ENCODE data around the gene EFEMP2. TPM values are rescaled to one million over a fixed set of nuclear protein-coding genes. Genes with fewer than 3 reads are reported as not detected.

EFEMP2 gene
- total and polyA plus RNA-seq, 10 of the 15 experiments (the other 5 are each of a cell fraction or from before 2014, with no cell fraction given) = 0.24 to 13.2 (median 1.3) TPM; not detected in 1

GRCh38 chr11:65900125-65900898, 27.7 kb upstream of the EFEMP2 start, which contains the start of gene FOSL1 (continued):
- TF ChIP-seq PRDM15 (CRISPR knock-in tag; IDR thresholded peaks at IDR 0.05) (no peak), SRF (IDR thresholded peaks at IDR 0.05; ENCODE audit: low read depth in 2 of 2, low read length in 2 of 2) (peak; percentile 98 to 99), ZNF622 (IDR thresholded peaks at IDR 0.05) (no peak), RELA (IDR thresholded peaks at IDR 0.05; ENCODE audit: borderline replicate concordance, partially characterized antibody) (peak; percentile 27), MLLT1 (IDR thresholded peaks at IDR 0.05) (no peak), POU2F2 (IDR thresholded peaks at IDR 0.05; ENCODE audit: borderline replicate concordance, low read depth, low read length) (peak; percentile 29; the same call in 1 of the 3 replicates), YY1 (IDR thresholded peaks at IDR 0.05; ENCODE audit: low read depth, low read length) (no peak), MYB (IDR thresholded peaks at IDR 0.05; ENCODE audit: borderline replicate concordance, low read depth, low read length) (no peak), SPI1 (IDR thresholded peaks at IDR 0.05; ENCODE audit: borderline replicate concordance, insufficient read depth, low read depth, low read length) (no peak)
- TF ChIP-seq, protein P1, sequence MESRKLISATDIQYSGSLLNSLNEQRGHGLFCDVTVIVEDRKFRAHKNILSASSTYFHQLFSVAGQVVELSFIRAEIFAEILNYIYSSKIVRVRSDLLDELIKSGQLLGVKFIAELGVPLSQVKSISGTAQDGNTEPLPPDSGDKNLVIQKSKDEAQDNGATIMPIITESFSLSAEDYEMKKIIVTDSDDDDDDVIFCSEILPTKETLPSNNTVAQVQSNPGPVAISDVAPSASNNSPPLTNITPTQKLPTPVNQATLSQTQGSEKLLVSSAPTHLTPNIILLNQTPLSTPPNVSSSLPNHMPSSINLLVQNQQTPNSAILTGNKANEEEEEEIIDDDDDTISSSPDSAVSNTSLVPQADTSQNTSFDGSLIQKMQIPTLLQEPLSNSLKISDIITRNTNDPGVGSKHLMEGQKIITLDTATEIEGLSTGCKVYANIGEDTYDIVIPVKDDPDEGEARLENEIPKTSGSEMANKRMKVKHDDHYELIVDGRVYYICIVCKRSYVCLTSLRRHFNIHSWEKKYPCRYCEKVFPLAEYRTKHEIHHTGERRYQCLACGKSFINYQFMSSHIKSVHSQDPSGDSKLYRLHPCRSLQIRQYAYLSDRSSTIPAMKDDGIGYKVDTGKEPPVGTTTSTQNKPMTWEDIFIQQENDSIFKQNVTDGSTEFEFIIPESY (IDR thresholded peaks at IDR 0.05) = no peak

Measured in GM12878 (cell line).